Fibroblast of skin of right quadriceps (primary cell): Measurements from ENCODE around the gene LRP5.
"Not testable (repeated sequence)": the region's sequence is repeated elsewhere in the genome, so short reads cannot be mapped to it uniquely, and the experiment has no call there.

ENCODE experiments used
- DNase-seq: peaks from one replicate; pipeline ENCODE4 v3.0.0-alpha.2; 2013

LRP5 gene

DNA sequence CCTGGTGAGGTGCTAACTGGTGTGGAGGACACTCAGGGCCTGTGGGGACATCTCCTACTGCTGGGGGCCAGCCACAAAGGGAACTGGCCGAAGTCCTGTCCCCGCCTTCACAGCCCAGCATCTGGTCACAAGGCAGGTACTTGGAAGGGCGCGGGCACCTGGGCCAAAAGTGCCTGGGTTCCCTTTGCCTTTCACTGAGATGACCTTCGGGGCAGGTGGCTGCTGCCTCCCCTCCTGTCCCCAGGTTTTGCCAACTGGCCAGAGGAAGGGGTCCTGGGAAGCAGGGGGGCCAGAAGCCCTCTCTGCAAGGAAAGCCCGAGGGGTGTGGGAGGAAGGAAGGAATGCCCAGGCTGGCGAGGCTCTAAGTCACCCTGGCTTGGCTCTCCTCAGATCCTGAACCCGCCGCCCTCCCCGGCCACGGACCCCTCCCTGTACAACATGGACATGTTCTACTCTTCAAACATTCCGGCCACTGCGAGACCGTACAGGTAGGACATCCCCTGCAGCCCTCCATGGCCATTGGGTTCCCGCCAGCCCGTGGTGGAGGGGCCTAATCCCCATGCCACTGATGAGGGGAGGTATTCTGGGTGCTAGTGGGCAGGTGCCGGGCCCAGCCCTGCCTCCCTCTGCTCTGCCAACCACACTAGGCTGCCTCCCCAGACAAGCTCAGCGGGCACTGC, 133.8 kb downstream of the LRP5 start:
- DNase-seq, result no peak

DNA sequence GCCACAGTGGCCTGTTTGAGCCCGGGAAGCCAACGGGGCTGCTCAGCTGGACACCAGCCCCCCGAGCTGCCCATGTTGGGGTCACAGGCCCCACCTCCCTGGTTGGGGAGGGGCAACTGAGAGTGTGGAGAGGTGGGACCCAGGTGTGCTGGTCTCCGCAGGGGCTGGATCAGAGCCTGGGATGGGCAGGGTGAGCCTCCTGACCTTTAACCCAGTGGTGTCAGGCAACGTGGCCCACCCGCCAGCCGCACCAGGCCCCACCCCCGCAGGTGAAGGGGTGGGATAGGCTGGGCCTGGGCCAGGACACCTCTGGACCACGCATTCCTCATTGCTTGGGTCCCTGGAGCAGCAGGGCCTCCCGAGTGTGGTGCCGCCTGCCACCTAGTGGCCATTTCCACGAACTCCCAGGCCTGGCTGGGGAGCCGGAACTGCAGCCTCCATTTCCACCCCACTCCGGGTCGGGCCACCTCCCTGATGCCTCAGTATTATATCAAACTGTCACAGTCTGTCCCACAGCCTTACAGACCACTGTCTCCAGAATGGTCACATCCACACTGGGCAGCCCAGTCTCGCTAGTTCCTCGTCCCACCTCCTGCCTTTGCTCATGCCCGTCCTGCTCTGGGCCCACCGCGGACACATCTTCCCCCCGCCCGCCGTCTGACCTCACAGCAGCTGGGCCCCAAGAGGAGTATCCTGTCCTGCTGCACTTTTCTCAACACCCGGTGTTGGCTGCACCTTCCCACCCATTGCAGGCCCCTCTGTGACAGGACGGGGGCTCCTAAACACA, 134.8 kb downstream of the LRP5 start:
- peak; percentile 60 for DNase-seq

DNA sequence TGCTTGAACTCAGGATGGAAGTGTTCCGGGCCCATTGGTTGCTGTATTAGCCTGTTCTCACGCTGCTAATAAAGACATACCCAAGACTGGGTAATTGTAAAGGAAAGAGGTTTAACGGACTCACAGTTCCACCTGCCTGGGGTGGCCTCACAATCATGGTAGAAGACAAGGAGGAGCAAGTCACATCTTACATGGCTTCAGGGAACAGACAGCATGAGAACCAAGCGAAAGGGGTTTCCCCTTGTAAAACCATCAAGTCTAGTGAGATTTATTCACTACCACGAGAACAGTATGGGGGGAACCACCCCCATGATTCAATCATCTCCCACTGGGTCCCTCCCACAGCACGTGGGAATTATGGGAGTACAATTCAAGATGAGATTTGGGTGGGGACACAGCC, 135.5 kb downstream of the LRP5 start:
- not testable (repeated sequence) for DNase-seq

DNA sequence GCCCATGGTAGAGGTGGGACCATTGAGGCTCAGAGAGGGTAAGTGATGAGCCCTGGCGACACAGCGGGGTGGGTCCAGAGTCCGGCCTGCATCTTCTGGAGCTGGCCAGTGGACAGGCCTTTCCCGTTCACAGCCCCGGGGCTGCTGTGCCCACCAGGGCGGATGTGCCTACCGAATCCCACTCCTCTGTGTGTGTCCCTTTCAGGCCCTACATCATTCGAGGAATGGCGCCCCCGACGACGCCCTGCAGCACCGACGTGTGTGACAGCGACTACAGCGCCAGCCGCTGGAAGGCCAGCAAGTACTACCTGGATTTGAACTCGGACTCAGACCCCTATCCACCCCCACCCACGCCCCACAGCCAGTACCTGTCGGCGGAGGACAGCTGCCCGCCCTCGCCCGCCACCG, 136.2 kb downstream of the LRP5 start:
- DNase-seq, result no peak

DNA sequence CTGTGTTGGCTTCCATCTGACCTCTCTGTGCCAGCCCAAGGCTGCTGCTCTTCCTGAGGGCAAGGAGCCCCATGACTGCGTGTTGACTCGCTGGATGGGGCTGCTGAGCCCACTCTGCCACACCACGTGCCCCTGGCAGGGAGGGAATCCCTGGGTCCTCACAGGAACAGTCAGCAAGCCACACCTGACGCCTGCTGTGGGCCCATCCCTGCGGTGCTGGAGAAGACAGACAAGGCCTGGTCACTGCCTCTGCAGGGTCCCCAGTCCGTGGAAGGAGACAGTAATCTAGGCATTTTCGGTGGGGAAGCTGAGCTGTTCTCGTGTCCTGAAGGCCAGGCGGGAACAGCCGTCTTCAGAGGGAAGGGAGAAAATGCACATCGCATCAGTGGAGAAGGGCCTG, 137.6 kb downstream of the LRP5 start:
- no peak for DNase-seq

DNA sequence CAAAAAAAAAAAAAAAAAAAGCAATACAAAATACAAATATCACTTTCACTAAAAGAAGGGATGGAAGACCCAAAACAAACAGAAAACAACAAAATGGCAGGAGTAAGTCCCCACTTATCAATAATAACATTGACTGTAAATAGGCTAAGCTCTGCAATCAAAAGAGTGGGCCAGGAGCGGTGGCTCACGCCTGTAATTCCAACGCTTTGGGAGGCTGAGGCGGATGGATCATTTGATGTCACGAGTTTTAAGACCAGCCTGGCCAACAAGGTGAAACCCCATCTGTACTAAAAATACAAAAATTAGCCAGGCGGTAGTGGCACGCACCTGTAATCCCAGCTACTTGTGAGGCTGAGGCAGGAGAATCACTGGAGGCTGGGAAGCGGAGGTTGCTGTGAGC, 138.3 kb downstream of the LRP5 start:
- no peak for DNase-seq

DNA sequence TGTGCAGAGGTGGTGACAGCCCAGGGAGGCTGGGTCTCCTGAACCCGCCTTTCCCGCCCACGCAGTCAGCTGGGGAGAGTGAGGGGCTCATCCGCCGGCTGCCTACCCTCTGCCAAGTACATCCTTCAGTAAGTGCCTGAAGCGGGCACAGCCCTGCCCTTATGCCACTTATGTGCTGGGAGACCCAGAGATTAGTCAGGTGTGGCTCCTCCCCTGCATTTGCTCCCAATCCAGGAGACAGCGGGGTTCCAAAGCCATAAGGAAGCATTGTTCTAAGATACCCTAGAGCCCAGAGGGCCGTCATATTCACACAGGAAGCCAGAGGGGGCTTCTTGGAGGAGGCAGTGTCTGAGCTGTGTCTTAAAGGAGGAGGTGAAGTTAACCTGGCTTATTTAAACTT, 142.4 kb downstream of the LRP5 start:
- no peak for DNase-seq

DNA sequence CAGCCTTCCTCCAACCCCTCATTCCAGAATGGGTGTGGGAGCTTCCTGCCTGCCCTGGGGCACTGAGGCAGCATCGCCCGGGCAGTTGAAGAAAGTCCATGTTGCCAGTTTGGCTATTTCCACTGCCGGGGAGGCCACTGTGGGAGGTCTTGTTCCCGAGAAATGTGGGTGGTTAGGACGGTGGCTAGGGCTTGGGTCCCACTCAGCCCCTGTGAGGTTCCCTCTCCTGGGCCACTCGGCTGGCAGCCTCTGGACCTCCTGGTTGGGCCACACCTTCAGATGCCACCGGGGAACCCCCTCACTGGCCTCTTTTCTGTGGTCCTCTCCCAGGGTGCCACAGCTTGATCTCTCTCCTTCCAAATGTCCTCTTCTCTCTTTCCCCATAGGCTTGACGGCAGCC, 143.1 kb downstream of the LRP5 start:
- DNase-seq, result no peak

DNA sequence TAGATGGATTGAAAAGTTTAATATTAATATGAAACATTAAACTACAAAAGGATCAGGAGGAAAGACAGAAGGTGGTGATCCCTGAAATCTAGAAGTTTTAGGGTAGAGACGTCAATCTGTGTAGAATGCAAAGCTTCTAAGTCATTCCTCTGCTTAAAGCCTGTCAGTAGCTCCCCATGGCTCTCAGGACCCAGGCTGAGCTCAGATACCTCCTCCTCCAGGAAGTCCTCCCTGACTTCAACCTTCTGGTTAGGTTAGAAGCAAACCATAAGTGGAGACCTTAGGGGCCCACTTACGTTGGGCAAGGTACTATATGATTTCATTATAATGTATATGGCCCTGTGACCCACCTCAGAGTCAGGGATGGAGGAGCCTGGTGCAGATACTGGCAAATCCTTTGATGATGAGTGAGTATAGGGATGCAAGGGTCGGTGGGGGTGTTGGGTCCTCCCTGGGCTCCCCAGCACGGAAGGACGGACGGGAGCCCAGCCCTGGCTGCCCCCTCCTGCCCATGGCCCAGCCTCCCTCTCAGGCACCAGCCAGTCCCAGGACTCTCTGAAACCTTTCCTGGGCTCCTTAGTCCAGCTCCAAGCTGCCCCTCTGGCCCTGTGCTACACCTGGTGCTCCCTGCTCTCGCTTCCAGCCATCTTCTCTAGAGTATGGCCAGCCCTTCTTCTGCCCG, 145.0 kb downstream of the LRP5 start:
- DNase-seq, result no peak

DNA sequence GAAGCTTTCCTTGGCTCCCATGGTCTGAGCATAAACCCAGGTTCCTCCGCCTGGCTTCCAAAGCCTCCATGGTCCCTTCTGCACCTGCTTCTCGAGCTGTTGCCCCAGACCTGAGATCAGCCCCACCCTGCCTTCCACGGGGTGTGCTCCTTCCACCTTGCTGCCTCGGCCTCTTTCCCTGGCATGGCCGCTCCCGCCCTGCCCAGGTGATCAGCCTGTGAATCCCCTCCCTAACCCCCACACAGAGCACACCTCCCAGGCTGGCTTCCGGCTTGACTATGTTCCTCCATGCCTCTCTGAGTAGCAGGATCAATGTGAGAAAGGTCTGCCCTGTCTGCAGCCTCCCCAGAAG, 145.5 kb downstream of the LRP5 start:
- DNase-seq, result no peak

DNA sequence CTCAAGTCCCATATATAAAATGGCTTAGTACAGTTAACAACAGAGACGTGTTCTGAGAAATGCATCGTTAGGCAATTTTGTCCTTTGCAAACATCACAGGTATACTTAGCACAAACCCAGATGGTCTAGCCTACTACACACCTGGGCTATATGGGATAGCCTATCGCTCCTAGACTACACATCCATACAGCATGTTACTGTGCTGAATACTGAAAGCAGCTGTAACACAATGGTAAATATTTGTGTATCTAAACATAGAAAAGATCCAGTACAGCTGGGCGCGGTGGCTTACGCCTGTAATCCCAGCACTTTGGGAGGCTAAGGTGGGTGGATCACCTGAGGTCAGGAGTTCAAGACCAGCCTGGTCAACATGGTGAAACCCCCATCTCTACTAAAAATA, 145.9 kb downstream of the LRP5 start:
- DNase-seq, result not testable (repeated sequence)

DNA sequence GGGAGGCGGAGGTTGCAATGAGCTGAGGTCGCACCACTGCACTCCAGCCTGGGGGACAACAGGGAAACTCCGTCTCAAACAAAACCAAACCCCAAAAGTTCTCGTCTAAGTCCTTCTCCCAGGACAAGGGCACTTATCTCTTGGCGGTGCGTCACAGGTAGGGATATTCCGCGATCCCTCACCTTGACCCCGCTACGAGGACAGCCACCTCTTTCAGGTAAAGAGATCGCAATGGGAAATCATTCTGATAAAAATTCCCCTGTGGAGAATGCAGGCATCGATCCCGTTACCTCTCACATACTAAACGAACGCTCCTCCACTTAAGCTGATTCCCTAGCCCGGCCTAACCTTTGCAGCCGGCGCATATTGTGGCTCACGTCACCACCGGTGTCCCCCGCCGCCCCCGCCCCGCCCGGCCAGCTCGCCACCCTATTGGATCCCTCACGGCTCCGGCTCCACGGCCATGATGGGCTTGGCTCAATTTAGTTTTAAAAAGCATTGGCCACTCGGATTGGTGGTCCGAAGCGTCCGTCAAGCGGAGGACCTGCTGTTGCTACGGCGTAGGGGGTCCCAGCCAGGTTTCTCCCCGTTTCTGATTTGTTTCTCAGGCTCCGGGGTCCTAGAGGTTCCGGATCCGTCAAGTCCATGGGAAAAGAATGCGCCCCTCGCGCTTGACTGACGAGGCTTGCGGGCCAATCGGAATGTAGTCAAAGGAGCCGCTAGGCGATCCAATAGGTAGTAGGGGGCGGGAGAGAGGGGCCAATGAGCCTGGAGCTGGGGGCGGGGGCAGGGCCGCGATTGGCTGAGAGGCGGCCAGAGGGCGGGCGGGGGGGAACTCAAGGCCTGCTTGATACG, 147.7 kb downstream of the LRP5 start:
- peak; percentile 99 for DNase-seq

DNA sequence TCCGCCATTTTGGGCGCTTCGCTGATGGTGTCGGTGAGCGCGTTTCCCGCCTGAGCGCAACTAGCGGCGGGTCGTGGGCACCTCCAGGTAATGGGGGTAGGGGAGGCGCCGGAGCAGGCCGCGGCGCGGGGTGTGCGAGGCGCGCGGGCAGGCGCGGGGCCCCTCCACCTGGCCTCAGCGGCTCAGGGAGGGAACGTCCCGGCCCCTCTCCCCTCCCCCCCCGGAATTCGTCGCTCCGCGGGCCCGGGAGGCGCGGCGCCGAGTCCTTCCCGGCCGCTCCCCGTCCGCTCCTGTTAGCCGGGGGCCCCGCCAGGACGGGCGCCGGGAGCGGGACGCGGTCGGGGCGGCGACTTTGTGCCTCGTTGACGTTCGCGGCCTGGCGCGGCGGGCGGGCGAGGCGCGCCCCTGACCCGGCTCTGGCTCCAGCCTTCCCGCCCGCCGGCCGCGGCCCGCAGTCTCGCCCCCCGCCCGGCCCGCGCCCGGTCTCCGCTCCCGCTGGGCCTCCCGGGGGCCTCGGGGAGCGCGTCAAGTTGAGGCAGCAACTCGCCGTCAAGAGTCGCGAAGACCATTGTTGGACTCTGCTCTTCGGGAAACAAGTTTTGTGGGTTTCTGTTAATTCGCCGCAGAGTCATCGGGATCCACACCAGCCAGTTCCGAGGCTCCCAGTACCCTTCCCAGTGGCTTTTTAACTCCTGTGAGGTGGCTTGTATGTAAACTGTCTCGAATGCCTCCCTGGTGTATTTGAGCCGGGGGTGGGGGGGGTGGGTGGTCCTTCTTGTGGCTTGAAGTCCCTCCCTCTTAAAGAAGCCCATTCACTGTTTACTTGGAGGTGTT, 148.6 kb downstream of the LRP5 start, which contains the start of gene PPP6R3:
PPP6R3 (plus strand) TSS at position 12 of the 834 bp plus-strand sequence. CDS start 76,913 bp downstream, outside the sequence.
- DNase-seq, result peak; percentile 39

DNA sequence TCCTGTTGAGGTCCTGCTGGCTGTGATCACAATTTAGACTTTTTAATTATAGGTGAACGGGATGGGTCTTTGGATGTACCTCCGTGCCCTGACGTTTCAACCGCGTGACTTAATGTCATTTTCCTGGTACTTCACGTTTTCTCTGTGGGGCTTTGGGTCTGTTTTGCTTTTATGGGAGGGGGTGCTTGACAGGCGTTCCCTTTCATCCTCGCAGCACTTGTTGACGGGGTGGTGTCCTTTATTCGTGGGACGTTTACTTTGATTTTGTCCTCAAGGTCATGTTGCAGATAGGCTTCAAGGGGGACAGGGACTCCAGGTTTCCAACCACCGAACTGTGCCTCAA, 149.2 kb downstream of the LRP5 start:
- no peak for DNase-seq

DNA sequence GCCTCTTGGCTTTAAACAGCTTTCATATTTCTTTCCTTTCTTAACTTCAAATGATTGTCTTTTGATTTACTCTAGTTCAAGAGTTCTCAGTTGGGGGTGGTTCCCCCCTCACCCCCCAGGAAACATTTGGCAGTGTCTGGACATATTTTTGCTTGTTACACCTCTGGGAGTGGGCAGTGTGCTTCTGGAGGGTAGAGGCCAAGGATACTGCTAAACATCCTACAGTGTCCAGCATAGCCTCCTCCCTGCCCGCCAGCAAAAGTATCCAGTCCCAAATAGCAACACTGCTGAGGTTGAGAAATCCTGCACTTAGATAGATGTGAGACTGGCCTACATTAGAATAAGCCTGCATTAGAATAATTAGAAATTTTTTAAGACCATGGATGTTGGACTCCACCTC, 151.3 kb downstream of the LRP5 start:
- no peak for DNase-seq

DNA sequence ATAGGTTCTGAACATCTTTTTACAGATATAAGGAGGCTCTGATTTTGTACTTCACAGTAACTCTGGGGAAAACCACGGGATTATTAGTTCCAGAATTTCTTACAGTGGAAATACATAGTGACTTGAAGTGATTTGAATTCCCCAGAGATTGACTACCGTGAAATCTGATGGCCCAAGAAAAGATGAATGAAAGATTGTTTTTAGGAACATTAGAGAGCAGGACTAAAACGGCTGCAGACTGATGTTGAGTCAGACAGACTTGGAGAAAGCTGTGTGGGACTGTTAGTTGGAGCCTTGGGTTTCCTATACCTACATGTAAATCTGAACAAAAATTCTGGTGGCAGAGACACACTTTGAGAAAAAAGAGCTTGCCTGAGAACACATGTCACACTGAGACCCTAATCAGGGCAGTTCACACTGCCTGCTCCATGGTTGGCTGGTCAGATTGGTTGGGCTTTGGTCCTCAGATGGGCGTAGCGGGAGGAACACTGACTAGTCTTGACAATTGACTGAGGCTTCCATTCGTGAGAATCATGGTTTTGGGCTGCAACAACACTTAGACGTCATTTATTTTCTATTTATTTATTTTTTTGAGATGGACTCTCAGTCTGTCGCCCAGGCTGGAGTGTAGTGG, 154.9 kb downstream of the LRP5 start:
- no peak for DNase-seq

DNA sequence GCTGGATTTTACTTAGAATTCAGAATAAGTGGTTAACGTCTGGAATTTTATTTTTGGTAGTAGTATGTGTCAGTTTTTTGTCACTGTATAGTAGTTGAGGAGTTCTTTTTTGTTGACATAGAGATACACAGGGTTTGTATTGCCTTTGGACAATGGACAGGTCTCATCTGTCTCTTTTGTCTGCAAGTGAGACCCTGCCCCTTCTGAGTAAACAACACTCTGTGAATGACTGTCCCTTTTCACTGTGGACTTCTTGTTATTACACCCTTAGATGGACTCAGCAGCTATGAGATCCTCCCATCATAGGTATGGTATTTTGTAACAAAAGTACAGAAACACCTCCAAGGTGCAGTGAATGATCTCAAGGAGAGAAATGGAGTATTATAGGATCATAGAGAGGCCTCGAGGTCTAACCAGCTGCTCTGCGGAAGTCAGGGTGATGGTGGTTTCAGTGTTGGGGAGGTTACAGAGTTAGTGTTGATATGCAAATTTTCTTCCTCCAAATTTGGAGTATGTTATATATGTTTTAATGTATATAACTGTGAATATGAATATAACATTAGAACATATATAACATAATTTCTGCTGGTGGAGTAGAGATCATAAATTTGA, 155.9 kb downstream of the LRP5 start:
- DNase-seq, result no peak

DNA sequence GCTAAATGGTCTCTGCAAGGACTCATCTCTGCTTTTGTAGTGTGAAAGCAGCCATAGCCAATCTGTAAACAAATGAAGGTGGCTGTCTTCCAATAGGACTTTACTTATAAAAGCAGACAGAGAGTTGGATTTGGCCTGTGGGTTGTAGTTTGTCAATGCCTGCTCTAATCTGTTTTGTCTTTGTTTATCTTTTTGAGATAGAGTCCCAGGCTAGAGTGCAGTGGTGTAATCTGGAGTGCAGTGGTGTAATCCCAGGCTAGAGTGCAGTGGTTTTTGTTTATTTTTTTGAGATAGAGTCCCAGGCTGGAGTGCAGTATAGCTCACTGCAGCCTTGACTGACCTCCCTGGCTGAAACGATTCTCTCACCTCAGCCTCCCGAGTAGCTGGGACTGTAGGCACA, 156.7 kb downstream of the LRP5 start:
- DNase-seq, result no peak

DNA sequence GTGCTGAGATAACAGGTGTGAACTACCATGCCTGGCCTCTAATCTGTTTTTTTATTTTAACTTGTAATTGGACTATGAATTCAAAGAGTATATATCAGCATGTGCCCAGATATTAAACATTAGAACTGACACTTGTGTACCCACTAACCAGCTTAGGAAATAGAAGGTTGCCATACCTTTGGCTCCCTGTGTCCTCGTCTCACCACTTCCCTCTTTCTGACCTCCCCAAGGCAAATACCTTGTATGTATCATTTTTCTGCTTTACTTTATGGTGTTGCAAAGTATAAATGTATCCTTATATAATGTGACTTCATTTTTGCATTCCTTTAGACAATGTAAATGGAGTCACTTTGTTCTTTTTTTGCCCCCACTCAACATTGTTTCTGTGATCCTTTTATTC, 157.3 kb downstream of the LRP5 start:
- DNase-seq, result no peak

DNA sequence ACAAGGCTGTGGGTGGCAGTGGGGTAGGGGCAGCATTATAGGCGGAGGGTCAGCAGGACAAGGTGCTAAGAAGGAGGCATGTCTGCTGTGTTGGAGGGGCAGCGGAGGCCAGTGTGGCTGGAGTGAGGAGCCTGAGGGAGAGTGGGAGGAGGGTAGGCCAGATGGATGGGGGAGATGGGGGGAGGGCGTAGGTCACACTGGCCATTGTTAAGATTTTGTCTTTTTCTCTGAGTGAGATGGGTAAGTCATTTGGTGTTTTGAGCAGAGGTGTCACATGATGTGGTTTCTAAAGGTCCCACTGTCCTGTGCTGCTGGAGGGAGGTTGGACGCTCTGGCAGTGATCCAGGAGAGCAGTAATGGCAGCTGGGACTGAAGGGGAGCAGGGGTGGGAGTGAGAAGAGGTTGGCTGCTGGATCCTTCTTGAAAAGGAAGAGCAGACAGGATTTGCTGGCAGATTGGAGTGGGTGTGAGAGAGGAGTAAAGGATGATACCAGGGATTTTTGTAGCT, 158.0 kb downstream of the LRP5 start:
- DNase-seq, result no peak
